K562 (cell line): ENCODE data around the gene ISM1.

Experiments
- CTCF ChIP-seq, 3 experiments: IDR thresholded peaks in 2 of 3; conservative IDR thresholded peaks in 1 of 3; 2 replicates each; pipeline ENCODE4 v1.5.1; 2011 to 2012; ENCODE audit warnings: low read length in 3 of 3, mild to moderate bottlenecking in 3 of 3, control low read depth in 2 of 3, improper control_type of control experiment in 1 of 3, inconsistent platforms in 1 of 3, low read depth in 1 of 3, mixed read lengths in 1 of 3, moderate library complexity in 1 of 3; ENCODE audit not compliant: insufficient read depth in 2 of 3
- POLR2A ChIP-seq: fragments of 450-650 bp; conservative IDR thresholded peaks from 2 replicates; pipeline ENCODE4 v1.6.1; 2016
- TEAD4 ChIP-seq, 2 experiments: sonication (generic) in 1 of 2; formaldehyde crosslinking in 1 of 2; IDR thresholded peaks; 2 replicates each; pipeline versions ENCODE4 v1.6.1 to v1.8.0; 2012 to 2022; ENCODE audit warnings: borderline replicate concordance in 1 of 2, inconsistent platforms in 1 of 2, low read length in 1 of 2, mild to moderate bottlenecking in 1 of 2, missing genetic modification reagents in 1 of 2
- USF2 ChIP-seq: sonication (generic); formaldehyde crosslinking; IDR thresholded peaks from 2 replicates; pipeline ENCODE4 v1.5.0; 2020; ENCODE audit warnings: missing genetic modification reagents
- ZNF274 ChIP-seq: IDR thresholded peaks from 2 replicates; pipeline ENCODE4 v1.6.1; 2011; ENCODE audit warnings: low read depth, mild to moderate bottlenecking, low read length, moderate library complexity, borderline replicate concordance

- TF ChIP-seq CTCF (IDR thresholded peaks at IDR 0.05 in 2 of 3, conservative IDR thresholded peaks at IDR 0.05 in 1 of 3; ENCODE audit: insufficient read depth in 2 of 3, low read depth in 1 of 3, low read length in 3 of 3) (no peak), ZNF274 (no peak), TEAD4 (IDR thresholded peaks at IDR 0.05; ENCODE audit: low read length) (no peak), TEAD4 (CRISPR knock-in tag; IDR thresholded peaks at IDR 0.05; ENCODE audit: borderline replicate concordance) (no peak), USF2 (no peak), POLR2A (no peak)
Observed at GRCh38 chr20:13284830-13285229, 63.8 kb downstream of the ISM1 start.
